ENCODE results near the gene STAT5B.
A peak's percentile ranks its signal among the peaks of the same experiment; 100 is the strongest.
"Not testable (repeated sequence)": the region's sequence is repeated elsewhere in the genome, so short reads cannot be mapped to it uniquely, and the experiment has no call there.

The STAT5B gene

GRCh38 chr17:42248351-42249179 lies 27.6 kb downstream of the STAT5B start:
- peak overlapping the region; percentile 48 for H3K4me3 ChIP-seq (ENCODE audit: low read depth, low read length)
- DNase-seq (ENCODE audit: low read depth), result peak; percentile 99
- TF ChIP-seq, protein P1, sequence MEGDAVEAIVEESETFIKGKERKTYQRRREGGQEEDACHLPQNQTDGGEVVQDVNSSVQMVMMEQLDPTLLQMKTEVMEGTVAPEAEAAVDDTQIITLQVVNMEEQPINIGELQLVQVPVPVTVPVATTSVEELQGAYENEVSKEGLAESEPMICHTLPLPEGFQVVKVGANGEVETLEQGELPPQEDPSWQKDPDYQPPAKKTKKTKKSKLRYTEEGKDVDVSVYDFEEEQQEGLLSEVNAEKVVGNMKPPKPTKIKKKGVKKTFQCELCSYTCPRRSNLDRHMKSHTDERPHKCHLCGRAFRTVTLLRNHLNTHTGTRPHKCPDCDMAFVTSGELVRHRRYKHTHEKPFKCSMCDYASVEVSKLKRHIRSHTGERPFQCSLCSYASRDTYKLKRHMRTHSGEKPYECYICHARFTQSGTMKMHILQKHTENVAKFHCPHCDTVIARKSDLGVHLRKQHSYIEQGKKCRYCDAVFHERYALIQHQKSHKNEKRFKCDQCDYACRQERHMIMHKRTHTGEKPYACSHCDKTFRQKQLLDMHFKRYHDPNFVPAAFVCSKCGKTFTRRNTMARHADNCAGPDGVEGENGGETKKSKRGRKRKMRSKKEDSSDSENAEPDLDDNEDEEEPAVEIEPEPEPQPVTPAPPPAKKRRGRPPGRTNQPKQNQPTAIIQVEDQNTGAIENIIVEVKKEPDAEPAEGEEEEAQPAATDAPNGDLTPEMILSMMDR (conservative IDR thresholded peaks at IDR 0.05; ENCODE audit: low read depth, low read length), result peak; percentile 23

DNA sequence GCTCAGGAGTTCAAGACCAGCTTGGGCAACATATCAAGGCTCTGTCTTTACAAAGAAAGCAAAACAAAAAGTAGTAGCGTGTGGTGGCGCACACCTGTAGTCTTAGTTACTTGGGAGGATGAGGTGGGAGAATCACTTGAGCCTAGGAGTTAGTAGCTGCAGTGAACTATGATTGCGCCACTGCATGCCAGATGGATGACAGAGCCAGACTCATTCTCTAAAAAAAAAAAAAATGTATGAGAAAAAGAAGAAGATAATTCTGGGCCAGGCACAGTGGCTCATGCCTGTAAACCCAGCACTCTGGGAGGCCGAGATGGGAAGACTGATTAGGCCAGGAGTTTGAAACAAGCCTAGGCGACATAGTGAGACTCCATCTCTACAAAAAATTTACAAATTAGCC lies 28.5 kb downstream of the STAT5B start:
- DNase-seq (ENCODE audit: low read depth), result peak; percentile 95
- no peak overlapping the region for H3K4me3 ChIP-seq (ENCODE audit: low read depth, low read length)
- TF ChIP-seq, protein P1 (conservative IDR thresholded peaks at IDR 0.05; ENCODE audit: low read depth, low read length), result no peak

- H3K4me3 ChIP-seq (ENCODE audit: low read depth, low read length), result no peak overlapping the region
- TF ChIP-seq, protein P1 (conservative IDR thresholded peaks at IDR 0.05; ENCODE audit: low read depth, low read length), result no peak
- DNase-seq (ENCODE audit: low read depth), result peak; percentile 76
Measured at GRCh38 chr17:42246515-42246914, 29.7 kb downstream of the STAT5B start.

GRCh38 chr17:42245183-42245582 lies 31.0 kb downstream of the STAT5B start:
- not testable (repeated sequence) for H3K4me3 ChIP-seq (ENCODE audit: low read depth, low read length); DNase-seq (ENCODE audit: low read depth)

DNA sequence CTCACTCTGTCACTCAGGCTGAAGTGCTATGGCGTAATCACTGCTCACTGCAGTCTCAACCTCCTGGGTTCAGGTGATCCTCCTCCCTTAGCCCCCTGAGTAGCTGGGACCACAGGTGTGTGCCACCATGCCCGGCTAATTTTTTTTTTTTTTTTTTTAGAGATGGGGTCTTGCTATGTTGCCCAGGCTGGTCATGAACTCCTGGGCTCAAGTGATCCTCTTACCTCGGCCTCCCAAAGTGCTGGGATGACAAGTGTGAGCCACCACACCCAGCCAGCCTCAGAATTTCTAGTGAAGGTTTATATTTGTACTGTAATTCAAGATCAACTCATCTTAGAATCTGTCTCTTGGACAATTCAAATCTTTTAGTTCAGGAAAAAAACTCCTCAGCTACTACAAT lies 32.1 kb downstream of the STAT5B start:
- H3K4me3 ChIP-seq (ENCODE audit: low read depth, low read length); DNase-seq (ENCODE audit: low read depth): not testable (repeated sequence)

GRCh38 chr17:42243493-42243982 lies 32.7 kb downstream of the STAT5B start:
- H3K4me3 ChIP-seq (ENCODE audit: low read depth, low read length), result no peak overlapping the region
- DNase-seq (ENCODE audit: low read depth), result no peak
- TF ChIP-seq, protein P1 (conservative IDR thresholded peaks at IDR 0.05; ENCODE audit: low read depth, low read length), result no peak

- no peak overlapping the region for H3K4me3 ChIP-seq (ENCODE audit: low read depth, low read length)
- TF ChIP-seq, protein P1 (conservative IDR thresholded peaks at IDR 0.05; ENCODE audit: low read depth, low read length), result no peak
- no peak for DNase-seq (ENCODE audit: low read depth)
Measured at GRCh38 chr17:42241871-42242270, 34.3 kb downstream of the STAT5B start.

DNA sequence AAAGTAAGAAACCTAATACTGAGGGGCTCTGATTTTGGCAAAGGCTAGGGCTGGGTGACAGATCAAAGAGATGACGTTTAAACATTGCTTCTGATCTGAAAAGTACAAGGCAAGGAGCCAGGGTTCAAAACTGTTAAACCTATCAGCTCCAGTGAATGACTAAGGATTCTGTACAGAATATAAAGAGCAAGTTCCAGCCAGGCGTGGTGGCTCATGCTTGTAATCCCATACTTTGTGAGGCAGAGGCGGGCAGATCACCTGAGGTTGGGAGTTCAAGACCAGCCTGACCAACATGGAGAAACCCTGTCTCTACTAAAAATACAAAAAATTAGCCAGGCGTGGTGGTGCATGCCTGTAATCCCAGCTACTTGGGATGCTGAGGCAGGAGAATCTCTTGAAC lies 35.3 kb downstream of the STAT5B start:
- H3K4me3 ChIP-seq (ENCODE audit: low read depth, low read length); DNase-seq (ENCODE audit: low read depth): not testable (repeated sequence)
